Activated T-cell treated with anti-CD3 and anti-CD28 coated beads, Interleukin-2, amount 50 U/mL, for 4 hours (primary cell): Measurements from ENCODE around the gene TNFAIP8L3. TPM values are rescaled to one million over a fixed set of nuclear protein-coding genes. Genes with fewer than 3 reads are reported as not detected.
"Not testable (repeated sequence)": the region's sequence is repeated elsewhere in the genome, so short reads cannot be mapped to it uniquely, and the experiment has no call there.

Source experiments
- ATAC-seq, 2 donors: fragments of 200-7000 bp; cut with Tn5 transposase; one replicate each; pipeline ENCODE4 v1.10.0; 2021
- DNase-seq: peaks from one replicate; pipeline ENCODE4 v3.0.0-alpha.2; 2020
- H3K27me3 Mint-ChIP-seq: one replicate; pipeline ENCODE4 v1.8.0; 2021; ENCODE audit warnings: low read depth, mixed read lengths
- H3K36me3 Mint-ChIP-seq: one replicate; pipeline ENCODE4 v1.8.0; 2022; ENCODE audit warnings: mixed read lengths; ENCODE audit not compliant: insufficient read depth
- H3K4me1 Mint-ChIP-seq: one replicate; pipeline ENCODE4 v1.8.0; 2021; ENCODE audit warnings: low read depth, mixed read lengths
- H3K4me3 Mint-ChIP-seq: one replicate; pipeline ENCODE4 v1.8.0; 2021; ENCODE audit warnings: mild to moderate bottlenecking, moderate library complexity, mixed read lengths
- H3K9me3 Mint-ChIP-seq: one replicate; pipeline ENCODE4 v1.8.0; 2021; ENCODE audit warnings: mixed read lengths
- total RNA-seq, 3 donors: library from RNA; stranded (reverse); gene quantifications; one replicate each; pipeline ENCODE4 v1.2.1, GENCODE V29; 2021

Gene TNFAIP8L3
- total RNA-seq, 3 donors from 2014 or later: 0.15 to 0.22 TPM; not detected in 1

GRCh38 chr15:51046016-51046415, 48.7 kb downstream of the TNFAIP8L3 start:
- peaks cover 4% of the 10 kb centered on the region for H3K27me3 Mint-ChIP-seq
- DNase-seq (no peak), ATAC-seq (no peak)
- no peaks in the 10 kb centered on the region for H3K4me1 Mint-ChIP-seq
- no peak overlapping the region for H3K4me3 Mint-ChIP-seq
- peaks cover 2% of the 10 kb centered on the region for H3K36me3 Mint-ChIP-seq
- H3K9me3 Mint-ChIP-seq: no peaks in the 10 kb centered on the region

- no peaks in the 10 kb centered on the region for H3K9me3 Mint-ChIP-seq
- H3K36me3 Mint-ChIP-seq: peaks cover 2% of the 10 kb centered on the region
- H3K27me3 Mint-ChIP-seq: no peaks in the 10 kb centered on the region
Measured at GRCh38 chr15:51044037-51044727, 50.5 kb downstream of the TNFAIP8L3 start.

GRCh38 chr15:51038974-51039319, 55.8 kb downstream of the TNFAIP8L3 start:
- H3K4me1 Mint-ChIP-seq: no peaks in the 10 kb centered on the region
- no peaks in the 10 kb centered on the region for H3K9me3 Mint-ChIP-seq
- H3K4me3 Mint-ChIP-seq: no peak overlapping the region
- no peaks in the 10 kb centered on the region for H3K27me3 Mint-ChIP-seq
- H3K36me3 Mint-ChIP-seq: peaks cover 4% of the 10 kb centered on the region
- DNase-seq (no peak), ATAC-seq (no peak)

More at GRCh38 chr15:51044037-51044727, 50.5 kb downstream of the TNFAIP8L3 start:
- no peak for ATAC-seq
- Mint-ChIP-seq H3K4me1 (no peaks in the 10 kb centered on the region), H3K4me3 (no peak overlapping the region)
- no peak for DNase-seq

GRCh38 chr15:51038162-51038973, 56.3 kb downstream of the TNFAIP8L3 start:
- no peaks in the 10 kb centered on the region for H3K4me1 Mint-ChIP-seq
- peaks cover 4% of the 10 kb centered on the region for H3K36me3 Mint-ChIP-seq
- H3K4me3 Mint-ChIP-seq: no peak overlapping the region
- DNase-seq (no peak), ATAC-seq (no peak)
- no peaks in the 10 kb centered on the region for H3K27me3 Mint-ChIP-seq
- no peaks in the 10 kb centered on the region for H3K9me3 Mint-ChIP-seq

GRCh38 chr15:51037474-51037873, 57.2 kb downstream of the TNFAIP8L3 start:
- not testable (repeated sequence) for ATAC-seq, H3K36me3 Mint-ChIP-seq, H3K4me1 Mint-ChIP-seq, DNase-seq, H3K9me3 Mint-ChIP-seq, H3K27me3 Mint-ChIP-seq, H3K4me3 Mint-ChIP-seq

- Mint-ChIP-seq H3K36me3 (peaks cover 5% of the 10 kb centered on the region), H3K4me3 (no peak overlapping the region), H3K4me1 (no peaks in the 10 kb centered on the region), H3K9me3 (no peaks in the 10 kb centered on the region), H3K27me3 (no peaks in the 10 kb centered on the region)
- no peak for ATAC-seq
- DNase-seq: no peak
Measured at GRCh38 chr15:51030649-51031316, 63.9 kb downstream of the TNFAIP8L3 start.

GRCh38 chr15:51025454-51025846, 69.3 kb downstream of the TNFAIP8L3 start:
- DNase-seq (no peak), ATAC-seq (no peak)
- H3K36me3 Mint-ChIP-seq: peaks cover 8% of the 10 kb centered on the region
- H3K27me3 Mint-ChIP-seq: no peaks in the 10 kb centered on the region
- H3K4me1 Mint-ChIP-seq: no peaks in the 10 kb centered on the region
- H3K9me3 Mint-ChIP-seq: no peaks in the 10 kb centered on the region
- H3K4me3 Mint-ChIP-seq: no peak overlapping the region

GRCh38 chr15:51024735-51025453, 69.8 kb downstream of the TNFAIP8L3 start:
- peaks cover 9% of the 10 kb centered on the region for H3K36me3 Mint-ChIP-seq
- no peak overlapping the region for H3K4me3 Mint-ChIP-seq
- no peaks in the 10 kb centered on the region for H3K4me1 Mint-ChIP-seq
- ATAC-seq: no peak
- no peaks in the 10 kb centered on the region for H3K27me3 Mint-ChIP-seq
- peaks cover 3% of the 10 kb centered on the region for H3K9me3 Mint-ChIP-seq
- no peak for DNase-seq

- DNase-seq (no peak), ATAC-seq (no peak)
- no peaks in the 10 kb centered on the region for H3K4me1 Mint-ChIP-seq
- peaks cover 15% of the 10 kb centered on the region for H3K36me3 Mint-ChIP-seq
- no peaks in the 10 kb centered on the region for H3K27me3 Mint-ChIP-seq
- peaks cover 14% of the 10 kb centered on the region for H3K9me3 Mint-ChIP-seq
- no peak overlapping the region for H3K4me3 Mint-ChIP-seq
Measured at GRCh38 chr15:51023499-51023898, 71.2 kb downstream of the TNFAIP8L3 start.

- peaks cover 13% of the 10 kb centered on the region for H3K36me3 Mint-ChIP-seq
- no peak for DNase-seq
- H3K4me1 Mint-ChIP-seq: no peaks in the 10 kb centered on the region
- peaks cover 14% of the 10 kb centered on the region for H3K9me3 Mint-ChIP-seq
- no peak for ATAC-seq
- H3K4me3 Mint-ChIP-seq: no peak overlapping the region
- no peaks in the 10 kb centered on the region for H3K27me3 Mint-ChIP-seq
Measured at GRCh38 chr15:51022206-51022605, 72.5 kb downstream of the TNFAIP8L3 start.

- Mint-ChIP-seq H3K27me3 (no peaks in the 10 kb centered on the region), H3K4me3 (no peak overlapping the region), H3K4me1 (no peaks in the 10 kb centered on the region), H3K36me3 (peaks cover 17% of the 10 kb centered on the region), H3K9me3 (peaks cover 18% of the 10 kb centered on the region)
- DNase-seq (no peak), ATAC-seq (no peak)
Measured at GRCh38 chr15:51016615-51017014, 78.1 kb downstream of the TNFAIP8L3 start.

GRCh38 chr15:51011212-51011611, 83.5 kb downstream of the TNFAIP8L3 start:
- ATAC-seq (no peak), DNase-seq (no peak)
- Mint-ChIP-seq H3K36me3 (peaks cover 39% of the 10 kb centered on the region), H3K4me3 (no peak overlapping the region), H3K9me3 (peaks cover 9% of the 10 kb centered on the region), H3K27me3 (no peaks in the 10 kb centered on the region), H3K4me1 (no peaks in the 10 kb centered on the region)

GRCh38 chr15:51007131-51007666, 87.5 kb downstream of the TNFAIP8L3 start:
- ATAC-seq (no peak), DNase-seq (no peak)
- no peaks in the 10 kb centered on the region for H3K27me3 Mint-ChIP-seq
- H3K4me1 Mint-ChIP-seq: no peaks in the 10 kb centered on the region
- peaks cover 5% of the 10 kb centered on the region for H3K9me3 Mint-ChIP-seq
- peaks cover 47% of the 10 kb centered on the region for H3K36me3 Mint-ChIP-seq
- H3K4me3 Mint-ChIP-seq: no peak overlapping the region
